Aorta (tissue), 5 donors: ENCODE results near the gene SPACA6. TPM values are rescaled to one million over a fixed set of nuclear protein-coding genes. Genes with fewer than 3 reads are reported as not detected.
"Not testable (repeated sequence)": the region's sequence is repeated elsewhere in the genome, so short reads cannot be mapped to it uniquely, and the experiment has no call there.

ENCODE experiments used
- ATAC-seq: fragments of 200-7000 bp; cut with Tn5 transposase; one replicate; pipeline ENCODE4 v1.9.1; 2022; ENCODE audit warnings: moderate library complexity; ENCODE audit not compliant: low FRiP score
- DNase-seq, 2 donors: peaks; one replicate each; pipeline ENCODE4 v3.0.0-alpha.2; 2020
- H3K27ac ChIP-seq, 2 donors: one replicate each; pipeline ENCODE4 v1.5.1; 2013; ENCODE audit warnings: low read length in 2 of 2, mild to moderate bottlenecking in 2 of 2, moderate library complexity in 2 of 2, control low read depth in 1 of 2, inconsistent platforms in 1 of 2, low read depth in 1 of 2
- H3K27me3 ChIP-seq, 2 donors: one replicate each; pipeline ENCODE4 v1.6.1; 2013; ENCODE audit warnings: control low read depth in 1 of 2, low read length in 1 of 2, mild to moderate bottlenecking in 1 of 2, moderate library complexity in 1 of 2; ENCODE audit not compliant: insufficient read depth in 2 of 2, control insufficient read depth in 1 of 2
- H3K36me3 ChIP-seq, 2 donors: one replicate each; pipeline ENCODE4 v1.6.1; 2013; ENCODE audit warnings: control low read depth in 1 of 2, low read length in 1 of 2, mild to moderate bottlenecking in 1 of 2; ENCODE audit not compliant: insufficient read depth in 2 of 2, control insufficient read depth in 1 of 2
- H3K4me1 ChIP-seq, 2 donors: one replicate each; pipeline ENCODE4 v1.6.1; 2013; ENCODE audit warnings: low read length in 2 of 2, control low read depth in 1 of 2, mild to moderate bottlenecking in 1 of 2, moderate library complexity in 1 of 2; ENCODE audit not compliant: insufficient read depth in 2 of 2, control insufficient read depth in 1 of 2
- H3K4me3 ChIP-seq, 2 donors: one replicate each; pipeline ENCODE4 v1.5.1; 2013; ENCODE audit warnings: low read length in 2 of 2, control low read depth in 1 of 2, mild to moderate bottlenecking in 1 of 2
- H3K9me3 ChIP-seq: one replicate; pipeline ENCODE4 v1.6.1; 2013; ENCODE audit warnings: mild to moderate bottlenecking, low read length; ENCODE audit not compliant: control insufficient read depth
- WGBS, 2 donors: extraction: QIAGEN DNeasy Blood & Tissue Kit; methylation state at CpG; one replicate each; pipeline ENCODE4 v1.1.7; 2013; 5-methylcytosine and 5-hydroxymethylcytosine counted together
- intact Hi-C, 2 donors: fragments of 100-400 bp; cut with DNase I; formaldehyde crosslinking; loops; one replicate each; pipeline versions ENCODE4 v1.14.2 to v1.15.0; 2022
- polyA plus RNA-seq, 2 donors: library from polyadenylated mRNA; stranded (reverse); fragments of 200-250 nt; gene quantifications; one replicate each; pipeline ENCODE4 v1.2.3, GENCODE V29; 2013
- total RNA-seq, 2 donors: library from RNA; stranded (reverse); fragmentation: NEBNext Ultra II Directional; extraction: Animal tissue kit (Norgen Biotek cat#: 25700); gene quantifications; one replicate each; pipeline ENCODE4 v1.2.1, GENCODE V29; 2021
- donor health status: healthy with polysubstance abuse.
- donor health status: Bipolar disorder and iron deficiency.
- donor health status: DM: no; HTN: no; CAD: no.
- donor health status: DM: no; HTN: no; CAD: no.
- donor health status: DM: yes; HTN: yes; CAD: no.

Gene SPACA6
- total and polyA plus RNA-seq, 4 donors, result 21.3 to 103 (median 45.2) TPM

- DNase-seq (no peak), ATAC-seq (no peak)
- intact Hi-C loops, result no loop called here
- Histone ChIP-seq H3K36me3 (no peaks in the 10 kb centered on the region), H3K4me3 (no peak overlapping the region), H3K4me1 (no peaks in the 10 kb centered on the region), H3K9me3 (no peaks in the 10 kb centered on the region), H3K27me3 (no peaks in the 10 kb centered on the region), H3K27ac (no peak overlapping the region)
- 53 to 61% methylated on average over 7 of the region's 7 CpGs for WGBS, 2 donors
Observed at GRCh38 chr19:51733742-51734522, 40.8 kb downstream of the SPACA6 start.

- DNase-seq (peak in 1 of 2 donors; percentile 83), ATAC-seq (peak; percentile 48)
- H3K36me3 ChIP-seq, result no peaks in the 10 kb centered on the region
- H3K27ac ChIP-seq, result no peak overlapping the region
- WGBS, 2 donors, result 68 to 69% methylated on average over 10 of the region's 10 CpGs
- no peaks in the 10 kb centered on the region for H3K27me3 ChIP-seq
- H3K4me1 ChIP-seq, result no peaks in the 10 kb centered on the region
- intact Hi-C loops, result no loop called here
- no peak overlapping the region for H3K4me3 ChIP-seq
- H3K9me3 ChIP-seq, result peaks cover 2% of the 10 kb centered on the region
Observed at GRCh38 chr19:51735759-51736449, 42.8 kb downstream of the SPACA6 start.

DNA sequence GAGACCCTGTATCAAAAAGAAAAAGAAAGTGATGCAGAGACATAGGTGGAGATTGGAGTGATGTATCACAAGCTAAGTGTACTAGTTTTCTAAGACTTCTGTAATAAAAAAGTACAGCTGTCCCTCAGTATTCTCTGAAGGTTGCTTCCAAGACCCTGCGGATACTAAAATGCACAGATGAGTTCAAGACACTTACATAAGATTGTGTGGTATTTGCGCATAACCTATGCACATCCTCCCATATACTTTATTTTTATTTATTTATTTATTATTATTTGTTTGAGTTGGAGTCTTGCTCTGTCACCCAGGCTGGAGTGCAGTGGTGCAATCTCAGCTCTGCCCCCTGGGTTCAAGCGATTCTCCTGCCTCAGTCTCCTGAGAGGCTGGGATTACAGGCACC lies 44.3 kb downstream of the SPACA6 start:
- no peaks in the 10 kb centered on the region for H3K27me3 ChIP-seq
- 90 to 97% methylated on average over 3 of the region's 3 CpGs for WGBS, 2 donors
- H3K4me3 ChIP-seq, result no peak overlapping the region
- intact Hi-C loops, result no loop called here
- peaks cover 2% of the 10 kb centered on the region for H3K9me3 ChIP-seq
- no peak overlapping the region for H3K27ac ChIP-seq
- ATAC-seq (no peak), DNase-seq (no peak)
- no peaks in the 10 kb centered on the region for H3K4me1 ChIP-seq
- H3K36me3 ChIP-seq, result no peaks in the 10 kb centered on the region

- Histone ChIP-seq H3K4me3 (no peak overlapping the region), H3K36me3 (no peaks in the 10 kb centered on the region), H3K9me3 (peaks cover 2% of the 10 kb centered on the region), H3K4me1 (no peaks in the 10 kb centered on the region), H3K27ac (no peak overlapping the region), H3K27me3 (no peaks in the 10 kb centered on the region)
- DNase-seq (no peak), ATAC-seq (no peak)
- intact Hi-C loops, result no loop called here
- WGBS, 2 donors, result 66 to 70% methylated on average over 2 of the region's 2 CpGs
Observed at GRCh38 chr19:51737924-51738323, 44.8 kb downstream of the SPACA6 start.

DNA sequence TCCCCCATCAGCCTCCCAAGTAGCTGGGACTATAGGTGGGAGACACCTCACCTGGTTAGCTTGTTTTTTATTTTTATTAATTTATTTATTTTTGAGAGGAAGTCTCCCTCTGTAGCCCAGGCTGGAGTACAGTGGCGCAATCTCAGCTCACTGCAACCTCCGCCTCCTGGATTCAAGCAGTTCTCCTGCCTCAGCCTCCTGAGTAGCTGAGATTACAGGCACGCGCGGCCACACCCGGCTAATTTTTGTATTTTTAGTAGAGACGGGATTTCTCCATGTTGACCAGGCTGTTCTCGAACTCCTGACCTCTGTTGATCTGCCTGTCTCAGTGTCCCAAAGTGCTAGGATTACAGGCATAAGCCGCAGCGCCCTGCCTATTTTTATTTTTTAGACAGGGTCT lies 45.4 kb downstream of the SPACA6 start:
- H3K9me3 ChIP-seq, H3K27ac ChIP-seq, intact Hi-C loops, DNase-seq, H3K27me3 ChIP-seq, H3K36me3 ChIP-seq, H3K4me3 ChIP-seq, H3K4me1 ChIP-seq, ATAC-seq: not testable (repeated sequence)
- WGBS, 2 donors, result 87 to 89% methylated on average over 10 of the region's 10 CpGs

DNA sequence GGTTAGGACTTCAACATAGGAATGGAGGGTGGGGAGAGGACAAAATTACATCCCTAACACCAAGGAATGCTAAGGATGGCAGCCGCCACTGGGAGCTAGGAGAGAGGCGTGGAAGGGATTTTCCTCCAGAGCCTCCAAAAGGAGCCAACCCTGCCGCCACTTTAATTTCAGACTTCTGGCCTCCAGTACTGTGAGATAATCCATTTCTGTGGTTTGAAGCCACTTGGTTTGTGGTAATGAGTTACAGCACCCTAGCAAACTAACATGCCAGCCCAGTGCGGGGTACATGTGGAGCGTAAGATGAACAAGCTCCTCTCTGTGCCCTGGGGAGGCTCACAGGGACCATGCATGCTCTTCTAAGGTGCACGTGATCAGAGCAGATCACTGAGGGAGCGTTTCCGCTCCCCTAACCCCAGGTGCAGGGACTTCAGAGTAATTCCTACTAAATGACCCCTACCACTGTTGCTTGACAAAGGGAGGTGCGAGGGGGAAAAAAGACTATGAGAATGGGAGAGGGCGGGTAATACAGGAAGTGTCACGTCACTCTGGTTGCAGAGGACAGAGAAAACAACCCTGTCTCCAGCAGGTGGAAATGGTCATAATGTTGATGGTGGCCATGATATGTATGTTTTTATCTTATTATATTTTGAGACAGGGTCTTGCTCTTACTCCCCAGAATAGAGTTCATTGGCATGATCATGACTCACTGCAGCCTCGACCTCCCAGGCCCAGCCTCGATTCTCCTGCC lies 46.5 kb downstream of the SPACA6 start:
- Histone ChIP-seq H3K36me3 (no peaks in the 10 kb centered on the region), H3K4me1 (no peaks in the 10 kb centered on the region), H3K9me3 (peaks cover 2% of the 10 kb centered on the region), H3K27ac (no peak overlapping the region), H3K4me3 (no peak overlapping the region), H3K27me3 (no peaks in the 10 kb centered on the region)
- ATAC-seq (no peak), DNase-seq (no peak)
- 64 to 71% methylated on average over 13 of the region's 13 CpGs for WGBS, 2 donors
- intact Hi-C loops, result no loop called here

- intact Hi-C loops, result no loop called here
- no peak overlapping the region for H3K4me3 ChIP-seq
- 71 to 86% methylated on average over 5 of the region's 5 CpGs for WGBS, 2 donors
- H3K4me1 ChIP-seq, result no peaks in the 10 kb centered on the region
- no peaks in the 10 kb centered on the region for H3K36me3 ChIP-seq
- no peak for ATAC-seq
- DNase-seq, result no peak
- H3K9me3 ChIP-seq, result peaks cover 2% of the 10 kb centered on the region
- H3K27ac ChIP-seq, result no peak overlapping the region
- no peaks in the 10 kb centered on the region for H3K27me3 ChIP-seq
Observed at GRCh38 chr19:51740356-51740755, 47.2 kb downstream of the SPACA6 start.

- DNase-seq (no peak), ATAC-seq (no peak)
- Histone ChIP-seq H3K27me3 (no peaks in the 10 kb centered on the region), H3K27ac (no peak overlapping the region), H3K9me3 (peaks cover 2% of the 10 kb centered on the region), H3K4me3 (no peak overlapping the region), H3K4me1 (no peaks in the 10 kb centered on the region), H3K36me3 (no peaks in the 10 kb centered on the region)
- 52 to 54% methylated on average over 6 of the region's 6 CpGs for WGBS, 2 donors
- intact Hi-C loops, result no loop called here
Observed at GRCh38 chr19:51742789-51743188, 49.7 kb downstream of the SPACA6 start.
